IPS DF 6.9 (cell line): Measurements from ENCODE around the gene CTSZ.

Source experiments
- DNase-seq: peaks from one replicate; pipeline ENCODE4 v3.0.0-alpha.2; 2013; ENCODE audit warnings: low read depth, low spot score
- H3K27ac ChIP-seq: one replicate; pipeline ENCODE4 v1.5.1; 2013; ENCODE audit warnings: low read length, control low read depth
- H3K27me3 ChIP-seq: 2 replicates; pipeline ENCODE4 v1.6.1; 2013; ENCODE audit warnings: mild to moderate bottlenecking, low read length; ENCODE audit not compliant: control insufficient read depth, insufficient read depth
- H3K36me3 ChIP-seq: 2 replicates; pipeline ENCODE4 v1.6.1; 2013; ENCODE audit warnings: low read length; ENCODE audit not compliant: control insufficient read depth, insufficient read depth
- H3K4me1 ChIP-seq: 2 replicates; pipeline ENCODE4 v1.6.1; 2013; ENCODE audit warnings: low read length; ENCODE audit not compliant: control insufficient read depth, insufficient read depth
- H3K4me3 ChIP-seq: 2 replicates; pipeline ENCODE4 v1.5.1; 2013; ENCODE audit warnings: mild to moderate bottlenecking, low read length
- H3K9me3 ChIP-seq: 2 replicates; pipeline ENCODE4 v1.6.1; 2013; ENCODE audit warnings: low read length, inconsistent platforms; ENCODE audit not compliant: control insufficient read depth, insufficient read depth
- WGBS: extraction: QIAGEN DNeasy Blood & Tissue Kit; methylation state at CpG from one replicate; pipeline ENCODE4 v1.1.7; 2013; ENCODE audit warnings: mixed read lengths, missing lambda C conversion rate; ENCODE audit not compliant: insufficient read length, insufficient coverage; 5-methylcytosine and 5-hydroxymethylcytosine counted together

Gene CTSZ

GRCh38 chr20:59022754-59023153 lies 15.7 kb upstream of the CTSZ start:
- no CpG with 5 or more reads among the region's 15 CpGs for WGBS
- no peak for DNase-seq
- H3K27ac ChIP-seq: no peak overlapping the region
- no peaks in the 10 kb centered on the region for H3K9me3 ChIP-seq
- no peaks in the 10 kb centered on the region for H3K4me1 ChIP-seq
- H3K4me3 ChIP-seq: no peak overlapping the region
- peaks cover 10% of the 10 kb centered on the region; the same call in 1 of the 2 replicates for H3K36me3 ChIP-seq
- no peaks in the 10 kb centered on the region for H3K27me3 ChIP-seq

- peaks cover 10% of the 10 kb centered on the region; the same call in 1 of the 2 replicates for H3K36me3 ChIP-seq
- H3K4me3 ChIP-seq: no peak overlapping the region
- H3K4me1 ChIP-seq: no peaks in the 10 kb centered on the region
- H3K9me3 ChIP-seq: no peaks in the 10 kb centered on the region
- DNase-seq: no peak
- H3K27me3 ChIP-seq: no peaks in the 10 kb centered on the region
- no CpG with 5 or more reads among the region's 5 CpGs for WGBS
- H3K27ac ChIP-seq: no peak overlapping the region
Observed at GRCh38 chr20:59020938-59021551, 14.0 kb upstream of the CTSZ start.

GRCh38 chr20:59019217-59019616 lies 12.2 kb upstream of the CTSZ start, which contains the start of gene TUBB1:
Gene TUBB1 (plus strand): TSS chr20:59019429. CDS start chr20:59019523, 94 bp downstream.
- H3K4me3 ChIP-seq: no peak within 1 kb of the TSS
- H3K36me3 ChIP-seq: 0 out of 2 replicates have a peak, but pooled peaks cover 4% of the 10 kb centered on the region
- no peaks in the 10 kb centered on the region for H3K9me3 ChIP-seq
- no peaks in the 10 kb centered on the region for H3K4me1 ChIP-seq
- H3K27me3 ChIP-seq: no peaks in the 10 kb centered on the region
- WGBS: no CpG with 5 or more reads among the region's 5 CpGs
- H3K27ac ChIP-seq: no peak within 1 kb of the TSS
- no peak for DNase-seq

GRCh38 chr20:59018817-59019216 lies 11.8 kb upstream of the CTSZ start:
- Histone ChIP-seq H3K27me3 (no peaks in the 10 kb centered on the region), H3K4me3 (no peak overlapping the region), H3K36me3 (no peaks in the 10 kb centered on the region), H3K4me1 (no peaks in the 10 kb centered on the region), H3K27ac (no peak overlapping the region), H3K9me3 (no peaks in the 10 kb centered on the region)
- DNase-seq: no peak
- no CpG with 5 or more reads among the region's 10 CpGs for WGBS

GRCh38 chr20:59017493-59018231 lies 10.6 kb upstream of the CTSZ start:
- no CpG with 5 or more reads among the region's 16 CpGs for WGBS
- Histone ChIP-seq H3K4me1 (no peaks in the 10 kb centered on the region), H3K27ac (no peak overlapping the region), H3K9me3 (no peaks in the 10 kb centered on the region), H3K27me3 (no peaks in the 10 kb centered on the region), H3K36me3 (no peaks in the 10 kb centered on the region), H3K4me3 (no peak overlapping the region)
- no peak for DNase-seq

- Histone ChIP-seq H3K9me3 (no peaks in the 10 kb centered on the region), H3K27ac (no peak overlapping the region), H3K27me3 (no peaks in the 10 kb centered on the region), H3K4me1 (no peaks in the 10 kb centered on the region), H3K36me3 (no peaks in the 10 kb centered on the region), H3K4me3 (no peak overlapping the region)
- WGBS: no CpG with 5 or more reads among the region's 4 CpGs
- no peak for DNase-seq
Observed at GRCh38 chr20:59016795-59017492, 9.9 kb upstream of the CTSZ start.

GRCh38 chr20:59015812-59016711 lies 9.0 kb upstream of the CTSZ start:
- H3K4me1 ChIP-seq: no peaks in the 10 kb centered on the region
- no peak for DNase-seq
- WGBS: no CpG with 5 or more reads among the region's 16 CpGs
- H3K27ac ChIP-seq: no peak overlapping the region
- H3K9me3 ChIP-seq: no peaks in the 10 kb centered on the region
- H3K27me3 ChIP-seq: no peaks in the 10 kb centered on the region
- no peaks in the 10 kb centered on the region for H3K36me3 ChIP-seq
- H3K4me3 ChIP-seq: no peak overlapping the region

- no peak overlapping the region for H3K4me3 ChIP-seq
- H3K27ac ChIP-seq: no peak overlapping the region
- H3K9me3 ChIP-seq: no peaks in the 10 kb centered on the region
- H3K27me3 ChIP-seq: no peaks in the 10 kb centered on the region
- no peaks in the 10 kb centered on the region for H3K4me1 ChIP-seq
- DNase-seq: no peak
- WGBS: no CpG with 5 or more reads among the region's 16 CpGs
- no peaks in the 10 kb centered on the region for H3K36me3 ChIP-seq
Observed at GRCh38 chr20:59015411-59015810, 8.4 kb upstream of the CTSZ start.

- DNase-seq: no peak
- H3K27ac ChIP-seq: no peak overlapping the region
- H3K4me3 ChIP-seq: no peak overlapping the region
- no CpG with 5 or more reads among the region's 17 CpGs for WGBS
- no peaks in the 10 kb centered on the region for H3K4me1 ChIP-seq
- H3K9me3 ChIP-seq: no peaks in the 10 kb centered on the region
- H3K36me3 ChIP-seq: no peaks in the 10 kb centered on the region
- no peaks in the 10 kb centered on the region for H3K27me3 ChIP-seq
Observed at GRCh38 chr20:59014680-59015389, 7.8 kb upstream of the CTSZ start.
